Measurements from ENCODE around the gene CCDC159.
"Not testable (repeated sequence)": the region's sequence is repeated elsewhere in the genome, so short reads cannot be mapped to it uniquely, and the experiment has no call there.

Gene CCDC159

DNA sequence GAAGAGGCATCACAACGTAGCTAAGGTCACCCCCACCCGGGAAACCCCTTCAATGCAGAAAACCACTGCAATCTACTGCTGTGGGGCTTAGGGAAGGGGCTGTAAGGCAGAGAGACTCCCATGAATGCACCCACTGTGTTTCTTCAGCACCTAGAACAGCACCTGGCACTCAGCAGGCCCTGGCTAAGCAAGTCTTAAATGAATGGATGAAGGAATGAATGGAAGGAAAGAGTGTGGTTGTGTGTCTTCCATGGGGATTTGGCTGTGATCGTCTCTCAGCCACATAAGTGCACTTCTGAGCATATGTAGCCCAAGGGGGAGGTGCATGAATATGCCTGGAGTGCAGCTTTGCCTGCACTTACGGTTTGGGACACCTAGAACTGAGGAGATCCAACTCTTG is 2.9 kb downstream of the CCDC159 start:
- DNase-seq (ENCODE audit: low read depth), result no peak
- TF ChIP-seq, protein P1, sequence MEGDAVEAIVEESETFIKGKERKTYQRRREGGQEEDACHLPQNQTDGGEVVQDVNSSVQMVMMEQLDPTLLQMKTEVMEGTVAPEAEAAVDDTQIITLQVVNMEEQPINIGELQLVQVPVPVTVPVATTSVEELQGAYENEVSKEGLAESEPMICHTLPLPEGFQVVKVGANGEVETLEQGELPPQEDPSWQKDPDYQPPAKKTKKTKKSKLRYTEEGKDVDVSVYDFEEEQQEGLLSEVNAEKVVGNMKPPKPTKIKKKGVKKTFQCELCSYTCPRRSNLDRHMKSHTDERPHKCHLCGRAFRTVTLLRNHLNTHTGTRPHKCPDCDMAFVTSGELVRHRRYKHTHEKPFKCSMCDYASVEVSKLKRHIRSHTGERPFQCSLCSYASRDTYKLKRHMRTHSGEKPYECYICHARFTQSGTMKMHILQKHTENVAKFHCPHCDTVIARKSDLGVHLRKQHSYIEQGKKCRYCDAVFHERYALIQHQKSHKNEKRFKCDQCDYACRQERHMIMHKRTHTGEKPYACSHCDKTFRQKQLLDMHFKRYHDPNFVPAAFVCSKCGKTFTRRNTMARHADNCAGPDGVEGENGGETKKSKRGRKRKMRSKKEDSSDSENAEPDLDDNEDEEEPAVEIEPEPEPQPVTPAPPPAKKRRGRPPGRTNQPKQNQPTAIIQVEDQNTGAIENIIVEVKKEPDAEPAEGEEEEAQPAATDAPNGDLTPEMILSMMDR (conservative IDR thresholded peaks at IDR 0.05; ENCODE audit: control insufficient read depth, insufficient read depth, low read depth, low read length), result no peak
- H3K4me3 ChIP-seq (ENCODE audit: control insufficient read depth, low read depth, low read length), result no peak overlapping the region

DNA sequence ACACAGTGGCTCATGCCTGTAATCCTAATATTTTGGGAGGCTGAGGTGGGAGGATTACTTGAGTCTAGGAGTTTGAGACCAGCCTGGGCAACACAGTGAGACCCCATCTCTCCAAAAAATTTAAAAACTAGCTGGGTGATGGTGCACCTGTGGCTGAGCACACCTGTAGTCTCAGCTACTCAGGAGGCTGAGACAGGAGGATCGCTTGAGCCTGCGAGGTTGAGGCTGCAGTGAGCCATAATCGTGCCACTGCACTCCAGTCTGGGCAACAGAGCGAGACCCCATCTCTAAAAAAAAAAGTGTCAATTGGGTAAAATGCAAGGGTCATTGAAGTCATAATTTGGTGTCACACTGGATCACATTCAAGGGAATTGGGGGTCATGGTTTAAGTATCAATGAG is 7.8 kb downstream of the CCDC159 start:
- not testable (repeated sequence) for H3K4me3 ChIP-seq (ENCODE audit: control insufficient read depth, low read depth, low read length); DNase-seq (ENCODE audit: low read depth)

DNA sequence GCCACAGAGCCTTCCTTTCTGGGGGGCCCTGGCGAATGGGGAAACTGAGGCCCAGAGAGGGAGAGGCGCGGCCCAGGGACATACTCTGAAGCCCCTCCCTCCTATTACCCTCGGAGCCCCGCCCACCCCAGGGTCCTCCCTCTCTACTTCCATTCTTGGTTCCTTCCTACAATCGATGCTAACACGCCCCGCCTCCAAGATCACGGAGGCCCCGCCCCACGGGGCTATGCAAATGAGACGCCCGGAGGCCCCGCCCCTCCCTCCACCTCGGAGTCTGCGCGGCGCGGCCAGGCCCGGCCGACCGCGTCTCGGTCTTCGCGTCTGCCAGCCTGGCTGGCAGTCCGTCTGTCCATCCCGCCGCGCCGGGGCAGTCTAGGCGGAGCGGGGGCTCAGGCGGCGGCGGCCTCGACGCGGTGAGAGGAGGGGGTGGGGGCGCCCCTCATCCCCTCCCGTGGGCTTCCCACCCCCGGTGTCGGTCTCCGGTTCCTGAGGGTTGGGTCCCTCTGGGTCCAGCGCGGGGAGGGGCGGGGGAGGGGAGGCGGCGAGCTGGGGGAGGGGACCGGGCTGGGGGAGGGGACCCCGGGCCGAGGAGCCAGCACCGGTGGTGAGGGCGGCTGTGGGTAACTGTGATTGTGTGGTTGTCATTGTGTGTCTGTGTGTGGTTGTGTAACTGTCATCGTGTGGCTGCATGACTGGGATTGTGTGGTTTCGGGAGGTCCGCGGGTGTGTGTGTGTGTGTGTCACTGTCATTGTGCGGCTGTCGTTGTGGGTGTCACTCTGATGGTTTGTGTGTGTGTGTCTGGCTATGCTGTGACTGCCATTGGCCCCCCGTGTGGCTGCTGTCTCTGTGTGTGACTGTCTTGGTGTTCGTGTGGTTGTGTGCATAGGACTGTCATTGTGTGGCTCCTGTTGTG is 9.1 kb downstream of the CCDC159 start, which contains the start of gene PLPPR2:
PLPPR2 (plus strand) TSS at position 273 of the 914 bp plus-strand sequence. CDS start 2,242 bp downstream, outside the sequence.
- peak; percentile 78 for DNase-seq (ENCODE audit: low read depth)
- peak within 1 kb of the TSS; percentile 66 for H3K4me3 ChIP-seq (ENCODE audit: control insufficient read depth, low read depth, low read length)
- TF ChIP-seq, protein P1 (conservative IDR thresholded peaks at IDR 0.05; ENCODE audit: control insufficient read depth, insufficient read depth, low read depth, low read length), result no peak

DNA sequence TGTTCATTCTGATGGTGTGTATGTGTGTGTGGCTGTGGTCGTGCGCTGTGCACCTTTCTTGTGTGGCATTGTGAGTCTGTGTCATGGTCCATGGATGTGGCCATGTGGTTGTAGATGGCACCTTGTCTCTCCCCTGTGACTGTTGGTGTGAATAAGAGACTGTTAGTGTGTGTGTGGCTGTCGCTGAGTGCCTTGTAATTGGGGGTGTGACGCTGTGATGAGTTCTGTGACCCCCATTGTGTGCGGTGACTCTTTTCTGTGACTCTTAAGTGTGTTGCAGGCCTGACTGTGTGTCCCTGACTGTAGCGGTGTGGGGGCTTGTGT is 9.7 kb downstream of the CCDC159 start:
- DNase-seq (ENCODE audit: low read depth), result no peak
- H3K4me3 ChIP-seq (ENCODE audit: control insufficient read depth, low read depth, low read length), result peak overlapping the region; percentile 66

DNA sequence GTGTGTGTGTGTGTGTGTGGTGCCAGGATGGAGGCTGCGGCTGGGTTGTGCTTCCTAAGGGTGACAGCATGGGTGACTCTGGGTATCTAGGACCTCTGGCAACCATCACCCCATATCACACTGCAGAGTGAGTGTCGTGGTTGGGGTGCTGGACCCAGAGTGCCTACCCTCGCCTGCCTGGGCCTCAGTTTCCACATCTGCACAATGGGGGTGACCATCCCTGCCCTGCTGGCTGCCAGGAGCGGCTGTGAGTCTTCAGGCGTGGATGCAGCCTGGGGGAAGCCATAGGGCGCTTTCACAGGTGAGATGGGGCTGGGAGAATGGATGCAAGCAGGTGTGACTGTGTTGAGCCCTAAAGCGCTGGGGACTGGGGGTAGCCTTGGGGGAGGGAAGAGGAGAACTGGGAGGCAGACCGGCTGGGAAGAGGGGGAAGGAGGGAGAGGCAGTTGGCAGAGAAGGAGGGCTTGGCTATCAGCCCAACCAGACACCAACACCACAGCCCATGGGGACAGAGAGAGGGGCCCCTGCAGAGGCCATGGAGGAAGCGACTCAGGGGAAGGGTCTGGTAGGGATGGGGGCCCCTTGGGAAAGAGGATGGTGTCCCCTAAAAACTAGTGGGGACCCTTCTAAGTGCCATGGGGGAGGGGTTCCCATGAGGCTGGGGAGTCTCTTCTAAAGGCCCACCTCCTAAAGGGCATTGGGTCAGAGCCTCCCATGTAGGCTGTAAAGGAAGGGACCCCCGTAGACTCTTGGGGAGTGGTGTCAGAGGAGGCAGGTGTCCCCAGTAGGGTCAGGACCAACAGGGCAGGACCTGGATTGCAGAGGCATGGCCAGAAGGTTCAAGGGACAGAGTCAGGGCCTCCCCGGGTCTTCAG is 10.6 kb downstream of the CCDC159 start:
- DNase-seq (ENCODE audit: low read depth), result no peak
- no peak overlapping the region for H3K4me3 ChIP-seq (ENCODE audit: control insufficient read depth, low read depth, low read length)
- TF ChIP-seq, protein P1 (conservative IDR thresholded peaks at IDR 0.05; ENCODE audit: control insufficient read depth, insufficient read depth, low read depth, low read length), result no peak

More for the DNA sequence above, 9.7 kb downstream of the CCDC159 start:
- TF ChIP-seq, protein P1 (conservative IDR thresholded peaks at IDR 0.05; ENCODE audit: control insufficient read depth, insufficient read depth, low read depth, low read length), result no peak

DNA sequence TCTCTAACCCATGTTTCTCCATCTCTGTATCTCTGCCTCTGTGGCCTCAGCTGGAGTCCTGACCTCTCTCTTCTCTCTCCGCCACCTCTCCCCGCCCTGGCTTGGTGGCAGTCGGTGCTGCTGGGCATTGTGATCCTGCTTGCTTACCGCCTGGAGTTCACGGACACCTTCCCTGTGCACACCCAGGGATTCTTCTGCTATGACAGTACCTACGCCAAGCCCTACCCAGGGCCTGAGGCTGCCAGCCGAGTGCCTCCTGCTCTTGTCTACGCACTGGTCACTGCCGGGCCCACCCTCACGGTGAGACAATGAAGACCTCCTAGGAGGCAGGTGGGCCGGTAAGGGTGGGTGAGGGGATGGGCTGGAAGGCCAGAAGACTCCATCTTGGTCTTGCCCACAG is 13.1 kb downstream of the CCDC159 start:
- TF ChIP-seq, protein P1 (conservative IDR thresholded peaks at IDR 0.05; ENCODE audit: control insufficient read depth, insufficient read depth, low read depth, low read length), result no peak
- no peak for DNase-seq (ENCODE audit: low read depth)
- H3K4me3 ChIP-seq (ENCODE audit: control insufficient read depth, low read depth, low read length), result no peak overlapping the region
